GM12873 (cell line): Measurements from ENCODE around the gene ZNF613.

Source experiments
- CTCF ChIP-seq: IDR thresholded peaks from 2 replicates; pipeline ENCODE4 v1.5.1; 2012; ENCODE audit warnings: low read depth, mild to moderate bottlenecking, moderate library complexity, low read length, control low read depth; ENCODE audit not compliant: insufficient read depth; ENCODE audit errors: missing control alignments

Gene ZNF613

DNA sequence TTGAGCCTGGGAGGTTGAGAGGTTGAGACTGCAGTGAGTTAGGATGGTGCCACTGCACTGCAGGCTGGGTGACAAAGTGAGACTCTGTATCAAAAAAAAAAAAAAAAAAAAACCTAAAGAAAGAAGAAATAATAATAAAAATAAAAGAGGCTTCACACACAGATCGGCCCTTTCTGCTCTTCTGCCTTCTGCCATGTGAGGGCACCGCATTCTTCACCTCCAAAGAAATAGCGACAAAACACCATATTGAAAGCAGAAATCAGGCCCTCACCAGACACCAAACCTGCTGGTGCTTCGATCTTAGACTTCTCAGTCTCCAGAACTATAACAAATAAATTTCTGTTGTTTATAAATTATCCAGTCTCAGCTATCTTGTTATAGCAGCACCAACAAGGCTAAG, 25.4 kb upstream of the ZNF613 start:
- TF ChIP-seq CTCF, result no peak

- no peak for TF ChIP-seq CTCF
These were observed 24.1 kb upstream of the ZNF613 start for GRCh38 chr19:51903192-51903591.

DNA sequence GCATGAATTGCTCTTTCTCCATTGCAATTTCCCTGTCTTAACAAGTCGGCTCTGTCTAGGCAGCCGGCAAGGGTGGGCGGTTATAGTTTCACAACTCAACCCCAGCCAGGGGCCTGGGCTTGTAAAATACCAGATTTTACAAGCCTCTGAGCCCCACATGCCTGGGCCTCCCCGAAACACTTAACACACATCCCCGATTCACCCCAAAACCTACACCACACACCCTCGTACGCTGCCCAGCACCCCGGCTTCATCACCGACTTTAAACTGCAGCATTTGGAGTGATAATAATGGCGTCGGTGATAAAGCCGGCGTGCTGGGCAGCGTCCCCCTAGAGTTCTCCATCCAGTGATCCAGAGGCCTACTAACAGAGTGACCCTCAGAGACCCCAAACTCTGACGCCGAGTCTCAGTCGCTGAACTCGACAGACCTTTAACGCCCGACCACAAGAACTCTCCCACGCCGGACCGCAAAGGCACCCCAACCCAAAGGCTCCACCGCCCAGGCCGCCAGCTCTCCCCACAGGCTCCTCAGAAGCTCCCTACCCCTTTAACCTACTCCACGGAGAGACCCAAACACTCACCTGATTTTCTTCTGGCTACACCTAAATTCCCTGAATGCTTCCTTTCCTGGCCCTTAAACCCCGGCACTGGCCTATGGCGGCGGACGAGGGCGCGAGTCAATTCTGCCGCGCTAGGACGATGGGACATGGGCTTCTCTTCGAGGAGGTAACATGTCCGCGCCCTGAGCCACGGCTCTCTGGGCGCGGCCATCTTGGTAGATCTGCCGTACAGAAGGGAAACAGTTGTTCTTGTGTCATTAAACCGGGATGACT, 22.7 kb upstream of the ZNF613 start, which contains the start of gene ZNF649:
Gene ZNF649 (minus strand): TSS at position 687 of the 835 bp plus-strand sequence. CDS start 4,910 bp downstream, outside the sequence.
- TF ChIP-seq CTCF, result peak; percentile 8

GRCh38 chr19:51905206-51905605, 22.1 kb upstream of the ZNF613 start:
- TF ChIP-seq CTCF, result no peak

DNA sequence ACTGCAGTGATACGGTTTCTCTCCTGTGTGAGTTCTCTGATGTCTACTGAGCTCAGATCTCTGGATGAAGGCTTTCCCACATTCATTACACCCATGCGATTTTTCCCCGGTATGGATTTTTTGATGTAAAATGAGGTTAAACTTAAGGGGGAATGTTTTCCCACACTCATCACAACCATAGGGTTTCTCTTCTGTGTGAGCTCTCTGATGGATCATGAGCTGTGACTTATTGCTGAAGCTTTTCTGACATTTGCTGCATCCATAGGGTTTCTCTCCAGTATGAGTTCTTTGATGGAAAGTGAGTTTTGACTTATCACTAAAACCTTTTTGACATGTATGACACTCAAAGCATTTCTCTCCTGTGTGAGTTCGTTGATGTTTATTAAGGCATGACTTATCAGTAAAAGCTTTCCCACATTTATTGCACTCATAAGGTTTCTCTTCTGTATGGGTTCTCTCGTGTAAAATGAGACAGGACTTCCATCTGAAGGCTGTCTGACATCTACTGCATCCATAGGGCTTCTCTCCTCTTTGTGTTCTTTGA, 11.9 kb upstream of the ZNF613 start:
- TF ChIP-seq CTCF, result no peak

DNA sequence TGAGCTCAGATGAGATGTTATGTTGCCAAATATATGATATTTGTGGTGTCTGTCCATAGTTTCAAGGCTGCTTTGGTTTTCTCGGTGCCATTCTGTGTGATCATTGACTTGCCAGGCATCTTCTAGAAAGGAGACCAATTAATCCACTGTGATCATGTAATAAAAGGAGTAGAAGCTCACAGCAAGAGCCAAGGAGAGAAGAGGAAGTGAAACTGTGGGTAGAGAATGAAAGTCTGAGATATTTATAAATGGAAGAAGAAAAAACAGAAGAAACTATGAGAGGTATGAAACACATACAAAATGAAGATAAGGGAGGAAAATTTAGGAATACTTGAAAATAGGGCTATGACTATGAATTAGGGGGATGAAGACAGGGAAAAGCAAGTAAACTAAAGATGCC, 11.1 kb upstream of the ZNF613 start:
- TF ChIP-seq CTCF, result no peak

- no peak for TF ChIP-seq CTCF
These were observed 7.7 kb upstream of the ZNF613 start for GRCh38 chr19:51919606-51920005.
